Endothelial cell of umbilical vein (primary cell): ENCODE data around the gene PROSER1.

Experiments used
- CTCF ChIP-seq, 2 donors: IDR thresholded peaks; 1 replicate in 1 of 2; 2 replicates in 1 of 2; pipeline ENCODE4 v1.5.1; 2011; ENCODE audit warnings: low read length in 2 of 2, mild to moderate bottlenecking in 2 of 2, moderate library complexity in 2 of 2, control low read depth in 1 of 2, inconsistent platforms in 1 of 2, low read depth in 1 of 2; ENCODE audit not compliant: insufficient read depth in 1 of 2; ENCODE audit errors: extremely low read depth in 1 of 2
- POLR2A ChIP-seq: IDR thresholded peaks from 2 replicates; pipeline ENCODE4 v1.6.1; 2012; ENCODE audit warnings: low read depth, mild to moderate bottlenecking, control low read depth, low read length

- TF ChIP-seq POLR2A: no peak
- no peak for TF ChIP-seq CTCF (IDR thresholded peaks at IDR 0.05; ENCODE audit: extremely low read depth in 1 of 2, insufficient read depth in 1 of 2, low read depth in 1 of 2, low read length in 2 of 2)
Measured at GRCh38 chr13:39073983-39074382, 36.1 kb upstream of the PROSER1 start.
